Calu3 (cell line): ENCODE data around the gene AHI1. TPM values are rescaled to one million over a fixed set of nuclear protein-coding genes. Genes with fewer than 3 reads are reported as not detected.

ENCODE experiments used
- Bru-seq: library from RNA; stranded (reverse); fragments of 400-500 nt; gene quantifications from one replicate; lab custom pipeline; 2021; lab: Mats Ljungman, UMichigan
- BruChase-seq, 2 experiments: library from RNA; stranded (reverse); fragments of 400-500 nt; gene quantifications; one replicate each; lab custom pipeline; 2021; lab: Mats Ljungman, UMichigan
- BruUV-seq: library from RNA; stranded (reverse); fragments of 400-500 nt; replicated peaks from 2 replicates; lab custom pipeline; 2021; lab: Mats Ljungman, UMichigan
- CTCF ChIA-PET: fragments of 300-600 bp; sonication (Branson Sonifier 250); formaldehyde crosslinking; loops from one replicate; lab custom pipeline; 2022; ENCODE audit warnings: antibody characterized with exemption; lab: Charles Lee
- DNase-seq: peaks from one replicate; pipeline ENCODE4 v3.0.0; 2022
- H3K27ac Mint-ChIP-seq: one replicate; pipeline ENCODE4 v1.8.0; 2022; ENCODE audit warnings: mixed read lengths; ENCODE audit not compliant: unreplicated experiment
- H3K27me3 Mint-ChIP-seq: one replicate; pipeline ENCODE4 v1.8.0; 2022; ENCODE audit warnings: mixed read lengths; ENCODE audit not compliant: unreplicated experiment
- H3K36me3 Mint-ChIP-seq: one replicate; pipeline ENCODE4 v1.8.0; 2022; ENCODE audit warnings: mild to moderate bottlenecking, moderate library complexity, mixed read lengths; ENCODE audit not compliant: insufficient read depth, unreplicated experiment
- H3K4me1 Mint-ChIP-seq: one replicate; pipeline ENCODE4 v1.8.0; 2022; ENCODE audit warnings: mild to moderate bottlenecking, low read depth, mixed read lengths; ENCODE audit not compliant: unreplicated experiment
- H3K4me3 Mint-ChIP-seq: one replicate; pipeline ENCODE4 v1.8.0; 2022; ENCODE audit warnings: mild to moderate bottlenecking, low read depth, moderate library complexity, mixed read lengths; ENCODE audit not compliant: unreplicated experiment
- H3K9me3 Mint-ChIP-seq: one replicate; pipeline ENCODE4 v1.8.0; 2022; ENCODE audit warnings: low read depth, mixed read lengths; ENCODE audit not compliant: unreplicated experiment
- intact Hi-C: fragments of 100-400 bp; cut with micrococcal nuclease; formaldehyde crosslinking; loops from one replicate; pipeline ENCODE4 v1.10.0; 2022; ENCODE audit not compliant: unreplicated experiment
- long read RNA-seq: library from polyadenylated mRNA; stranded (forward); transcript quantifications from one replicate; pipeline ENCODE4 v2.0.0, GENCODE V29; 2022
- total RNA-seq: library from RNA; stranded (reverse); gene quantifications from 2 replicates; pipeline ENCODE4 v1.2.3, GENCODE V29; 2022
- TF ChIP-seq, protein P1 (sequence below): fragments of 200-600 bp; IDR thresholded peaks from one replicate; pipeline ENCODE4 v1.8.0; 2022; ENCODE audit warnings: antibody characterized with exemption; ENCODE audit not compliant: unreplicated experiment

The AHI1 gene
- total RNA-seq (18.0 and 19.8 TPM in 2 replicates), Bru-seq, nascent RNA (percentile 62 among the genes with signal in this experiment), BruChase-seq, experiment 1, labeled RNA remaining after a 6-hour chase (percentile 53 among the genes with signal in this experiment), BruChase-seq, experiment 2, labeled RNA remaining after a 2-hour chase (percentile 53 among the genes with signal in this experiment)
- long read RNA-seq, full-length matches to known transcripts = 1 of 4 reads
- long read RNA-seq, partial matches to known transcripts = 2 of 4 reads
- long read RNA-seq, other reads (novel, unspliced or antisense) = 1 of 4 reads

DNA sequence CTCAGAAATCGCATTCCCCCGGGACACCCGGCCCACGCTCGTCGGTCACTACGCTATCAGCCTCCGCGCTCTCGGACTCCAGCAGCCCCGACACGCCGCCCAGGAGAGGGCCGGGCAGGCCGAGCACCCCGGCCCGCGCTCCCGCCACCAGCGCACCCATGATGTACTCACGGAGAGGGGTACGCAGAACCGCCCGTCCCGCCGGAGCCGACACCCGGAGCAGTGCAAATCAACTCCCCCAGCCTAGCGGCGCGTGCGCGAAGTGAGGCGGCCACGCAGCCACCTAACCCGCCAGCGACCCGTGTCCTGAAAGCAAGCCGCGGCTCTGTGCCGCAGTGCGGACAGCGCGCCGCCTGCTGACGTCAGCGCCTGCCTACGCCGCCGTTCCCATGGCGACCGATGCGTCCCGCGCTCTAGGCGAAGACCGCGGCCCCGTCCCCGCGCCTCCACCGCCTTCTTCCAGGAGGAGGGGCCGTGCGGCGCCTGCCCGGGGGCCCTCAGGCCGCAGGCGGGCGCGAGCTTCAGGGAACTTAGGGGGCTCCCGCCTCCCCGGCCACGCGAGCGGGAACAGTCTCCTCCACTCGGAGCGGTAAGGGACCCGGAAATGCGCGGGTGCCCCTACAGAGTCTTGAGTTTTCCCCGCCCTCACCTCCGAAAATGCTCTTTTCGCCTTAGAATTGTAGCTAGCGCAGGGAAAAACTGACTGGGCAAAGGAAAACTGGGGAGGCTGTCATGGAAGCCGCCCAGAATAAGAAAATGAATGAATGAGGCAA lies at the start of gene AHI1:
AHI1 (minus strand) TSS at position 329 of the 773 bp plus-strand sequence. CDS start 5,503 bp downstream, outside the sequence.
- H3K9me3 Mint-ChIP-seq = no peaks in the 10 kb centered on the region
- DNase-seq = peak; percentile 84
- intact Hi-C loops = no loop called here
- no TSS peak for BruUV-seq
- H3K4me1 Mint-ChIP-seq = no peaks in the 10 kb centered on the region
- H3K36me3 Mint-ChIP-seq = peaks cover 4% of the 10 kb centered on the region
- H3K4me3 Mint-ChIP-seq = no peak within 1 kb of the TSS
- H3K27me3 Mint-ChIP-seq = no peaks in the 10 kb centered on the region
- CTCF ChIA-PET = interaction anchor here (1.2 kb wide), 1 partner anchor 38 kb away, joined by 3 read pairs; no protein-coding TSS in a partner anchor
- no peak within 1 kb of the TSS for H3K27ac Mint-ChIP-seq
- TF ChIP-seq, protein P1, sequence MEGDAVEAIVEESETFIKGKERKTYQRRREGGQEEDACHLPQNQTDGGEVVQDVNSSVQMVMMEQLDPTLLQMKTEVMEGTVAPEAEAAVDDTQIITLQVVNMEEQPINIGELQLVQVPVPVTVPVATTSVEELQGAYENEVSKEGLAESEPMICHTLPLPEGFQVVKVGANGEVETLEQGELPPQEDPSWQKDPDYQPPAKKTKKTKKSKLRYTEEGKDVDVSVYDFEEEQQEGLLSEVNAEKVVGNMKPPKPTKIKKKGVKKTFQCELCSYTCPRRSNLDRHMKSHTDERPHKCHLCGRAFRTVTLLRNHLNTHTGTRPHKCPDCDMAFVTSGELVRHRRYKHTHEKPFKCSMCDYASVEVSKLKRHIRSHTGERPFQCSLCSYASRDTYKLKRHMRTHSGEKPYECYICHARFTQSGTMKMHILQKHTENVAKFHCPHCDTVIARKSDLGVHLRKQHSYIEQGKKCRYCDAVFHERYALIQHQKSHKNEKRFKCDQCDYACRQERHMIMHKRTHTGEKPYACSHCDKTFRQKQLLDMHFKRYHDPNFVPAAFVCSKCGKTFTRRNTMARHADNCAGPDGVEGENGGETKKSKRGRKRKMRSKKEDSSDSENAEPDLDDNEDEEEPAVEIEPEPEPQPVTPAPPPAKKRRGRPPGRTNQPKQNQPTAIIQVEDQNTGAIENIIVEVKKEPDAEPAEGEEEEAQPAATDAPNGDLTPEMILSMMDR = no peak

DNA sequence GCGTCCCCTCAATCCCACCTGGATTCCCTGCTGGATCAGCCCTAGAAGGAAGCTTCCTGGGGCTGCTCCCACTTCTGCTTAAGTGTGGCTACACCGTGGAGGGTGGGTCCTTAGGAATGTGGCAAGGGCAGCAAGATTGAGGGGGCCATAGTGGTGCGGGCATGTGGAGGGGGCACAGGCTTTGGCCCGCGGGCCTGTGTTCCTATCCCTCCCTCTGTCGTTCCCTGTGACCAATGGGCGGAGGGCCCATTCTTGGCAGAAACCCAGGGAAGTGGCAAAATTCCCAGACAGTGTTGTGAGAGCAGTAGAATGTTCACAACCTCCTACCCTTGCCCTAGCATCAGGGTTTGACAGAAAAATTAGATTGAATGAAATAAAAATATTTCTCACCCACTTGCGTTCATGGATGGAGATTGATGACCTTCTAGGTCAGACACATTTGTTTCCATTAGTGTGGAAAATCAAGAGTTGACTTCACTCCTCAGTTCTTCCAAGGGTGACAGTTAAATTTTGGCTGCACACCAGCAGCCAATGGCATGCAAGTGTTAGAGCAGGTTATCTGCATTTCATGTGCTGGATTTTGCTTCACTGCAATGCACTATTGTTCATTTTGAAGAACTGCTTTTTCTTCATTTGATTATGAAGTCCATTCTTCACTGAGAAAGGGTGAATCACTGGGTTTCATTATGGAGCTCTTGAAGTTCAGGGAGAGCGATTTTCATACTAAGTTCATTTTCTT lies 49.3 kb upstream of the AHI1 start:
- no peak overlapping the region for H3K4me3 Mint-ChIP-seq
- intact Hi-C loops = no loop called here
- H3K4me1 Mint-ChIP-seq = no peaks in the 10 kb centered on the region
- TF ChIP-seq, protein P1 = no peak
- CTCF ChIA-PET = no interaction called here
- H3K36me3 Mint-ChIP-seq = no peaks in the 10 kb centered on the region
- no peak for DNase-seq
- H3K27ac Mint-ChIP-seq = no peak overlapping the region
- H3K27me3 Mint-ChIP-seq = no peaks in the 10 kb centered on the region
- no peaks in the 10 kb centered on the region for H3K9me3 Mint-ChIP-seq
- no TSS peak for BruUV-seq

DNA sequence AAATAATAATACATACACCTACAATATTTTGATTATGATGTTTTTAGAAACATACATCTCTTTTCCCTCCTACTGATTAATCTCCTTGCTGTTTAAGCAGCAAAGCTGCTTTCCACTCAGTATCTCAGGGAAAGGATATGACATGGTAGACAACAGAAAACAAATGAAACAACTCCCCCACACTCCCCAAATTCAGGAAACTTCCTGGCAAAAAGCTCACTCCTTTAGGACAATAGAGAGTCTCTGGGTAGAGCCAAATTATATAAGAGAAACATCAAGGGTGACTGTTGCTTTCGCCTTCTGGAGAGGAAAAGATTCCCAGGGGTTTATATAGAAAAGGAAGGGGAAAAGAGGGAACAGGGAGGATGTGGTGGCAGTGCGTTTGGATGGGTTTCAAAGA lies 48.7 kb upstream of the AHI1 start:
- no peak overlapping the region for H3K27ac Mint-ChIP-seq
- CTCF ChIA-PET = no interaction called here
- no peaks in the 10 kb centered on the region for H3K27me3 Mint-ChIP-seq
- H3K4me1 Mint-ChIP-seq = no peaks in the 10 kb centered on the region
- DNase-seq = no peak
- H3K9me3 Mint-ChIP-seq = no peaks in the 10 kb centered on the region
- no peaks in the 10 kb centered on the region for H3K36me3 Mint-ChIP-seq
- H3K4me3 Mint-ChIP-seq = no peak overlapping the region
- no TSS peak for BruUV-seq
- TF ChIP-seq, protein P1 = no peak
- intact Hi-C loops = no loop called here

DNA sequence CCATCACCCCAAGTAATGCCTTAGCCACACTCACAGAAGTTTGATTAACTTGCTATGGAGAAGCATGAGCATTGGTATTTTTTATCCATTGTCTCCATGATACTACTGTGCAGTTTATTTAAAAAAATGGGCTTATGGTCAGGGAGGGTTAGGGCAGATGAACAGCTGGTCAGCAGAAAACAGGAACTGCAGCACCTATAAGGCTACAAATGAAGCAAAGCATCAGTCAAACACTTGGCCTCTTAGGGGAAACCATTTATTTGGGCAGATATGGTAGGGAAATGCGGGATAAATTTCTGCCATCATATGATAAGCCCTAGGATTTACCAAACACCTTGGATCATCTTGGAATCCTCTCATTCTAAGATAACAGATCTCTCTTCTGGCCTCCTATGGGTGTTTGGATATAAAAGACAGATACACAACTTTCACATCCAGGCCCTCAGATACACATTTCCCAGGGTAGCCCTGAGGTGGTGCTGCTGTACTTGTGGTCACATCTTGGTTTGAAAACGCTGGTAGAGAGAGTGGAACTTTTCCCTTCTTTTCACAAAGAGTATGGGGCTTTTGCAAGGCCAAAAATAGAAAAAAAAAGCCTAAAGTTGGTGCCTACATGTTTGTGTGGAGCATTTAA lies 42.8 kb upstream of the AHI1 start:
- TF ChIP-seq, protein P1 = no peak
- no peak overlapping the region for H3K27ac Mint-ChIP-seq
- H3K9me3 Mint-ChIP-seq = no peaks in the 10 kb centered on the region
- no peaks in the 10 kb centered on the region for H3K27me3 Mint-ChIP-seq
- DNase-seq = peak; percentile 1
- no peak overlapping the region for H3K4me3 Mint-ChIP-seq
- intact Hi-C loops = no loop called here
- CTCF ChIA-PET = no interaction called here
- BruUV-seq = no TSS peak
- no peaks in the 10 kb centered on the region for H3K4me1 Mint-ChIP-seq
- no peaks in the 10 kb centered on the region for H3K36me3 Mint-ChIP-seq
